Activated naive CD8-positive, alpha-beta T cell treated with anti-CD3 and anti-CD28 coated beads, Interleukin-2, amount 10 ng/mL, durations not matched to agents 7 days and 5 days (primary cell): ENCODE results near the gene RAPSN. TPM values are rescaled to one million over a fixed set of nuclear protein-coding genes. Genes with fewer than 3 reads are reported as not detected.

Source experiments
- ATAC-seq: fragments of 150-1000 bp; cut with Tn5 transposase; one replicate; pipeline ENCODE4 v1.10.0; 2021; ENCODE audit warnings: low read depth, moderate library complexity
- POLR2A ChIA-PET: fragments of 350-600 bp; sonication (Branson Sonifier 250); formaldehyde crosslinking; loops from one replicate; lab custom pipeline; 2021; ENCODE audit warnings: antibody characterized with exemption; lab: Charles Lee
- DNase-seq: peaks from one replicate; pipeline ENCODE4 v3.0.0; 2021
- H3K27ac Mint-ChIP-seq: one replicate; pipeline ENCODE4 v1.8.0; 2022; ENCODE audit warnings: mild to moderate bottlenecking, mixed read lengths
- H3K27me3 Mint-ChIP-seq: one replicate; pipeline ENCODE4 v1.8.0; 2022; ENCODE audit warnings: mild to moderate bottlenecking, moderate library complexity, mixed read lengths
- H3K36me3 Mint-ChIP-seq: one replicate; pipeline ENCODE4 v1.8.0; 2021; ENCODE audit warnings: mild to moderate bottlenecking, mixed read lengths
- H3K4me1 Mint-ChIP-seq: one replicate; pipeline ENCODE4 v1.8.0; 2021; ENCODE audit warnings: mixed read lengths
- H3K4me3 Mint-ChIP-seq: one replicate; pipeline ENCODE4 v1.8.0; 2022; ENCODE audit warnings: mild to moderate bottlenecking, moderate library complexity, mixed read lengths
- H3K9me3 Mint-ChIP-seq: one replicate; pipeline ENCODE4 v1.8.0; 2021; ENCODE audit warnings: mixed read lengths
- total RNA-seq, 2 experiments: library from RNA; stranded (reverse); gene quantifications; one replicate each; pipeline ENCODE4 v1.2.3, GENCODE V29; 2021

Gene RAPSN
- total RNA-seq, 2 experiments from 2014 or later = 0.42 to 0.91 TPM

GRCh38 chr11:47453365-47453764 is 4.4 kb upstream of the RAPSN start:
- H3K27ac Mint-ChIP-seq = no peak overlapping the region
- no peaks in the 10 kb centered on the region for H3K27me3 Mint-ChIP-seq
- no peaks in the 10 kb centered on the region for H3K36me3 Mint-ChIP-seq
- DNase-seq (no peak), ATAC-seq (no peak)
- H3K4me1 Mint-ChIP-seq = peaks cover 2% of the 10 kb centered on the region
- no peaks in the 10 kb centered on the region for H3K9me3 Mint-ChIP-seq
- POLR2A ChIA-PET = interaction anchor here (0.6 to 1.3 kb wide), 3 partner anchors 12 to 238 kb away, joined by 3 to 4 read pairs (median 4); partner anchors contain the start of gene DDB2
- no peak overlapping the region for H3K4me3 Mint-ChIP-seq

GRCh38 chr11:47451990-47452389 is 3.1 kb upstream of the RAPSN start:
- POLR2A ChIA-PET = no interaction called here
- ATAC-seq = no peak

GRCh38 chr11:47451436-47451835 is 2.5 kb upstream of the RAPSN start:
- no peak for ATAC-seq
- H3K9me3 Mint-ChIP-seq = no peaks in the 10 kb centered on the region
- POLR2A ChIA-PET = no interaction called here
- no peak overlapping the region for H3K27ac Mint-ChIP-seq
- no peak for DNase-seq
- H3K36me3 Mint-ChIP-seq = no peaks in the 10 kb centered on the region
- no peaks in the 10 kb centered on the region for H3K27me3 Mint-ChIP-seq
- H3K4me1 Mint-ChIP-seq = peaks cover 2% of the 10 kb centered on the region
- no peak overlapping the region for H3K4me3 Mint-ChIP-seq

More at GRCh38 chr11:47451990-47452389, 3.1 kb upstream of the RAPSN start:
- Mint-ChIP-seq H3K36me3 (no peaks in the 10 kb centered on the region), H3K9me3 (no peaks in the 10 kb centered on the region), H3K4me1 (peaks cover 2% of the 10 kb centered on the region), H3K27me3 (no peaks in the 10 kb centered on the region), H3K4me3 (no peak overlapping the region), H3K27ac (no peak overlapping the region)
- no peak for DNase-seq

GRCh38 chr11:47449541-47449940 is 605 bp upstream of the RAPSN start:
- no peak overlapping the region for H3K27ac Mint-ChIP-seq
- ATAC-seq (no peak), DNase-seq (no peak)
- no peaks in the 10 kb centered on the region for H3K36me3 Mint-ChIP-seq
- no peak overlapping the region for H3K4me3 Mint-ChIP-seq
- H3K4me1 Mint-ChIP-seq = peaks cover 2% of the 10 kb centered on the region
- H3K9me3 Mint-ChIP-seq = no peaks in the 10 kb centered on the region
- no peaks in the 10 kb centered on the region for H3K27me3 Mint-ChIP-seq
- POLR2A ChIA-PET = no interaction called here

- POLR2A ChIA-PET = no interaction called here
- Mint-ChIP-seq H3K27me3 (no peaks in the 10 kb centered on the region), H3K4me1 (no peaks in the 10 kb centered on the region), H3K9me3 (no peaks in the 10 kb centered on the region), H3K36me3 (no peaks in the 10 kb centered on the region), H3K27ac (no peak overlapping the region), H3K4me3 (no peak overlapping the region)
- ATAC-seq = no peak
- no peak for DNase-seq
These were observed 1.0 kb downstream of the RAPSN start for GRCh38 chr11:47447906-47448305.

- POLR2A ChIA-PET = no interaction called here
- Mint-ChIP-seq H3K27ac (no peak overlapping the region), H3K36me3 (no peaks in the 10 kb centered on the region), H3K9me3 (no peaks in the 10 kb centered on the region), H3K27me3 (no peaks in the 10 kb centered on the region), H3K4me3 (no peak overlapping the region), H3K4me1 (no peaks in the 10 kb centered on the region)
- no peak for DNase-seq
- ATAC-seq = no peak
These were observed 2.1 kb downstream of the RAPSN start for GRCh38 chr11:47446833-47447232.

- H3K27ac Mint-ChIP-seq = no peak overlapping the region
- ATAC-seq = no peak
These were observed 3.1 kb downstream of the RAPSN start for GRCh38 chr11:47445840-47446239.

GRCh38 chr11:47443817-47444216 is 5.1 kb downstream of the RAPSN start:
- no peak for ATAC-seq
- DNase-seq = no peak
- Mint-ChIP-seq H3K4me1 (no peaks in the 10 kb centered on the region), H3K36me3 (no peaks in the 10 kb centered on the region), H3K27me3 (no peaks in the 10 kb centered on the region), H3K27ac (no peak overlapping the region), H3K4me3 (no peak overlapping the region), H3K9me3 (no peaks in the 10 kb centered on the region)
- POLR2A ChIA-PET = interaction anchor here (0.6 kb wide), 1 partner anchor 153 kb away, joined by 4 read pairs; no protein-coding TSS in a partner anchor

More at GRCh38 chr11:47445840-47446239, 3.1 kb downstream of the RAPSN start:
- no peak for DNase-seq
- Mint-ChIP-seq H3K27me3 (no peaks in the 10 kb centered on the region), H3K4me3 (no peak overlapping the region), H3K4me1 (no peaks in the 10 kb centered on the region), H3K36me3 (no peaks in the 10 kb centered on the region), H3K9me3 (no peaks in the 10 kb centered on the region)
- POLR2A ChIA-PET = no interaction called here

- H3K9me3 Mint-ChIP-seq = no peaks in the 10 kb centered on the region
- POLR2A ChIA-PET = no interaction called here
- no peaks in the 10 kb centered on the region for H3K4me1 Mint-ChIP-seq
- no peaks in the 10 kb centered on the region for H3K36me3 Mint-ChIP-seq
- H3K4me3 Mint-ChIP-seq = no peak overlapping the region
- ATAC-seq (no peak), DNase-seq (no peak)
- H3K27me3 Mint-ChIP-seq = no peaks in the 10 kb centered on the region
- no peak overlapping the region for H3K27ac Mint-ChIP-seq
These were observed 5.8 kb downstream of the RAPSN start for GRCh38 chr11:47443028-47443700.

- Mint-ChIP-seq H3K27ac (no peak overlapping the region), H3K36me3 (no peaks in the 10 kb centered on the region), H3K9me3 (no peaks in the 10 kb centered on the region), H3K27me3 (no peaks in the 10 kb centered on the region), H3K4me1 (no peaks in the 10 kb centered on the region), H3K4me3 (no peak overlapping the region)
- DNase-seq (no peak), ATAC-seq (no peak)
- POLR2A ChIA-PET = no interaction called here
These were observed 6.4 kb downstream of the RAPSN start for GRCh38 chr11:47442514-47442913.

- ATAC-seq (no peak), DNase-seq (no peak)
- Mint-ChIP-seq H3K36me3 (no peaks in the 10 kb centered on the region), H3K9me3 (no peaks in the 10 kb centered on the region), H3K4me1 (no peaks in the 10 kb centered on the region), H3K27ac (no peak overlapping the region), H3K4me3 (no peak overlapping the region), H3K27me3 (peaks cover 2% of the 10 kb centered on the region)
- POLR2A ChIA-PET = interaction anchor here (1.0 kb wide), 1 partner anchor 202 kb away, joined by 3 read pairs; no protein-coding TSS in a partner anchor
These were observed 7.5 kb downstream of the RAPSN start for GRCh38 chr11:47441421-47441820.

- H3K4me1 Mint-ChIP-seq = no peaks in the 10 kb centered on the region
- ATAC-seq (no peak), DNase-seq (no peak)
- no peak overlapping the region for H3K27ac Mint-ChIP-seq
- no peak overlapping the region for H3K4me3 Mint-ChIP-seq
- H3K27me3 Mint-ChIP-seq = peaks cover 6% of the 10 kb centered on the region
- POLR2A ChIA-PET = no interaction called here
- no peaks in the 10 kb centered on the region for H3K36me3 Mint-ChIP-seq
- H3K9me3 Mint-ChIP-seq = no peaks in the 10 kb centered on the region
These were observed 8.9 kb downstream of the RAPSN start for GRCh38 chr11:47440054-47440476.

GRCh38 chr11:47438721-47439120 is 10.2 kb downstream of the RAPSN start:
- Mint-ChIP-seq H3K4me1 (no peaks in the 10 kb centered on the region), H3K27ac (no peak overlapping the region), H3K4me3 (no peak overlapping the region), H3K9me3 (no peaks in the 10 kb centered on the region), H3K36me3 (no peaks in the 10 kb centered on the region), H3K27me3 (peaks cover 6% of the 10 kb centered on the region)
- POLR2A ChIA-PET = no interaction called here
- ATAC-seq (no peak), DNase-seq (no peak)

GRCh38 chr11:47437746-47438418 is 11.1 kb downstream of the RAPSN start:
- H3K4me1 Mint-ChIP-seq = no peaks in the 10 kb centered on the region
- ATAC-seq (no peak), DNase-seq (no peak)
- no peak overlapping the region for H3K4me3 Mint-ChIP-seq
- H3K36me3 Mint-ChIP-seq = no peaks in the 10 kb centered on the region
- POLR2A ChIA-PET = no interaction called here
- peaks cover 6% of the 10 kb centered on the region for H3K27me3 Mint-ChIP-seq
- no peaks in the 10 kb centered on the region for H3K9me3 Mint-ChIP-seq
- H3K27ac Mint-ChIP-seq = no peak overlapping the region
